ENCODE data around the gene ANKS1B.
"Not testable (repeated sequence)": the region's sequence is repeated elsewhere in the genome, so short reads cannot be mapped to it uniquely, and the experiment has no call there.

The ANKS1B gene

GRCh38 chr12:99746538-99746937 lies 238.2 kb downstream of the ANKS1B start:
- no peak for DNase-seq

GRCh38 chr12:99745895-99746294 lies 238.8 kb downstream of the ANKS1B start:
- DNase-seq = no peak

- no peak for DNase-seq
Measured at GRCh38 chr12:99745121-99745520, 239.6 kb downstream of the ANKS1B start.

GRCh38 chr12:99736760-99737269 lies 247.9 kb downstream of the ANKS1B start:
- no peak for DNase-seq

- DNase-seq = no peak
Measured at GRCh38 chr12:99732131-99732530, 252.6 kb downstream of the ANKS1B start.

- no peak for DNase-seq
Measured at GRCh38 chr12:99722690-99723486, 261.8 kb downstream of the ANKS1B start.

GRCh38 chr12:99721715-99722275 lies 262.9 kb downstream of the ANKS1B start:
- DNase-seq = no peak

GRCh38 chr12:99720083-99720465 lies 264.7 kb downstream of the ANKS1B start:
- not testable (repeated sequence) for DNase-seq

- DNase-seq = not testable (repeated sequence)
Measured at GRCh38 chr12:99719411-99720082, 265.2 kb downstream of the ANKS1B start.

- DNase-seq = not testable (repeated sequence)
Measured at GRCh38 chr12:99715841-99716510, 268.8 kb downstream of the ANKS1B start.

GRCh38 chr12:99714921-99715320 lies 269.8 kb downstream of the ANKS1B start:
- not testable (repeated sequence) for DNase-seq

- DNase-seq = no peak
Measured at GRCh38 chr12:99713946-99714520, 270.7 kb downstream of the ANKS1B start.

GRCh38 chr12:99712281-99712680 lies 272.5 kb downstream of the ANKS1B start:
- DNase-seq = no peak

GRCh38 chr12:99711246-99711645 lies 273.5 kb downstream of the ANKS1B start:
- no peak for DNase-seq

GRCh38 chr12:99709619-99710018 lies 275.1 kb downstream of the ANKS1B start:
- no peak for DNase-seq

- no peak for DNase-seq
Measured at GRCh38 chr12:99709116-99709515, 275.6 kb downstream of the ANKS1B start.

- DNase-seq = no peak
Measured at GRCh38 chr12:99707883-99708282, 276.9 kb downstream of the ANKS1B start.

- no peak for DNase-seq
Measured at GRCh38 chr12:99706736-99707473, 277.8 kb downstream of the ANKS1B start.

GRCh38 chr12:99704458-99704857 lies 280.3 kb downstream of the ANKS1B start:
- no peak for DNase-seq

GRCh38 chr12:99704036-99704435 lies 280.7 kb downstream of the ANKS1B start:
- no peak for DNase-seq

- DNase-seq = no peak
Measured at GRCh38 chr12:99700032-99700431, 284.7 kb downstream of the ANKS1B start.

GRCh38 chr12:99695050-99695449 lies 289.7 kb downstream of the ANKS1B start:
- no peak for DNase-seq

Measured in NCI-H2107 (cell line).